ENCODE data around the gene BABAM2. TPM values are rescaled to one million over a fixed set of nuclear protein-coding genes. Genes with fewer than 3 reads are reported as not detected.

BABAM2 gene
- total RNA-seq, 1 experiment from 2014 or later: 16.3 TPM

DNA sequence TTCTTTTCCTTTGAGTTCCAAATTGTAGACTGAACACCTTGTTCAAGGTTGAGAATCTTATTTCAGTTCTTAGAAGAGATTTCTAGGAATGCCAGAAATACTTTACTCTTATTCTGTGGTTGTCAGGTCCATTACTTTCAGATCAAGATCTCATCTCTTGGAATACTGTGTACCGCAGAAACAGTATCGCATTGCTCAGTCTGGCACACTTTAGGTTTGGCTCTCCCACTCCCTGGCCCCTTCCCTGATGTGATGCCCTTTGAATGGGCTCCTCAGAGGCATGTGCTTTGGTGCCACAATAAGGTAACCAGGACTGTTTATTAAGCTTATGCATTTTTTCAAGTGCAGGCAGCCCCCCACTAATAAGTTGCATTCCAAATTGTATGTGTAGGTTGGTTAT lies 257.5 kb downstream of the BABAM2 start:
- H3K27ac ChIP-seq (ENCODE audit: low read length): no peak overlapping the region
- ATAC-seq (no peak), DNase-seq (no peak)
- BruUV-seq (replicated peaks): no TSS peak
- H3F3A ChIP-seq (ENCODE audit: low read length, unreplicated experiment): no peaks in the 10 kb centered on the region
- H3K9me3 ChIP-seq (ENCODE audit: low read length): no peaks in the 10 kb centered on the region
- H3K4me3 ChIP-seq (ENCODE audit: low read length): no peak overlapping the region
- ChIA-PET CTCF (no interaction called here), POLR2A (ENCODE audit: unreplicated experiment) (no interaction called here)
- no peak overlapping the region for H3K4me2 ChIP-seq (ENCODE audit: low read length)
- H4K20me1 ChIP-seq (ENCODE audit: low read length): no peaks in the 10 kb centered on the region
- no peaks in the 10 kb centered on the region for H3K27me3 ChIP-seq (ENCODE audit: low read length)
- H3K4me1 ChIP-seq (ENCODE audit: insufficient read depth, low read length): no peaks in the 10 kb centered on the region
- no peaks in the 10 kb centered on the region for H3K36me3 ChIP-seq (ENCODE audit: low read depth, low read length)
- no peaks in the 10 kb centered on the region for H3K79me2 ChIP-seq (ENCODE audit: low read length)
- no peak overlapping the region for H2AFZ ChIP-seq (ENCODE audit: low read length)
- no peak overlapping the region for H3K9ac ChIP-seq (ENCODE audit: low read length)
- intact Hi-C loops (cut with micrococcal nuclease): no loop called here
- TF ChIP-seq, protein P1, sequence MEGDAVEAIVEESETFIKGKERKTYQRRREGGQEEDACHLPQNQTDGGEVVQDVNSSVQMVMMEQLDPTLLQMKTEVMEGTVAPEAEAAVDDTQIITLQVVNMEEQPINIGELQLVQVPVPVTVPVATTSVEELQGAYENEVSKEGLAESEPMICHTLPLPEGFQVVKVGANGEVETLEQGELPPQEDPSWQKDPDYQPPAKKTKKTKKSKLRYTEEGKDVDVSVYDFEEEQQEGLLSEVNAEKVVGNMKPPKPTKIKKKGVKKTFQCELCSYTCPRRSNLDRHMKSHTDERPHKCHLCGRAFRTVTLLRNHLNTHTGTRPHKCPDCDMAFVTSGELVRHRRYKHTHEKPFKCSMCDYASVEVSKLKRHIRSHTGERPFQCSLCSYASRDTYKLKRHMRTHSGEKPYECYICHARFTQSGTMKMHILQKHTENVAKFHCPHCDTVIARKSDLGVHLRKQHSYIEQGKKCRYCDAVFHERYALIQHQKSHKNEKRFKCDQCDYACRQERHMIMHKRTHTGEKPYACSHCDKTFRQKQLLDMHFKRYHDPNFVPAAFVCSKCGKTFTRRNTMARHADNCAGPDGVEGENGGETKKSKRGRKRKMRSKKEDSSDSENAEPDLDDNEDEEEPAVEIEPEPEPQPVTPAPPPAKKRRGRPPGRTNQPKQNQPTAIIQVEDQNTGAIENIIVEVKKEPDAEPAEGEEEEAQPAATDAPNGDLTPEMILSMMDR (conservative IDR thresholded peaks at IDR 0.05; ENCODE audit: low read depth, low read length): no peak
- TF ChIP-seq EZH2phosphoT487 (IDR thresholded peaks at IDR 0.05; ENCODE audit: borderline replicate concordance, low read length) (no peak), EZH2 (IDR thresholded peaks at IDR 0.05; ENCODE audit: low read length, unreplicated experiment) (no peak)
- H3K9me2 ChIP-seq (replicated peaks; ENCODE audit: low read length): no peaks in the 10 kb centered on the region

DNA sequence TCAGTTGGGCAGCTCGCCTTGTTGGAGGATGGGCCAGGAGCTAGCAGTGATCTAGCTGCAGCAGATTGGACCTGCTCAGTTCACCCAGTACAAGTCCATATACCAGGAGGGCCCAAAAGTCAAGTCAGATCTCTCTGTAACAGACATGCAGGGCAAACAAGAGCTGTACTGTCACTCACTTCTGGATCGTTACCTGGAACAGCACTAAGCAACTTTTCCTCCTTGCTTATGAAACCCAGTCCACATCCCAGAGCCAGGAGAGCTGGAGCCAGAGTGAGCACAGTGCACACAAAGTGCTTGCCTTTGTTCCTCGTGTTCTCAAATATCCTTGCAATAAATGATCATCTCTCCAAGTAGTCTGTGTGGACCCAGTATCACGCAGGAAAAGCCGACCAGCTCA lies 258.0 kb downstream of the BABAM2 start:
- intact Hi-C loops (cut with micrococcal nuclease): no loop called here
- ChIA-PET POLR2A (ENCODE audit: unreplicated experiment) (no interaction called here), CTCF (no interaction called here)

DNA sequence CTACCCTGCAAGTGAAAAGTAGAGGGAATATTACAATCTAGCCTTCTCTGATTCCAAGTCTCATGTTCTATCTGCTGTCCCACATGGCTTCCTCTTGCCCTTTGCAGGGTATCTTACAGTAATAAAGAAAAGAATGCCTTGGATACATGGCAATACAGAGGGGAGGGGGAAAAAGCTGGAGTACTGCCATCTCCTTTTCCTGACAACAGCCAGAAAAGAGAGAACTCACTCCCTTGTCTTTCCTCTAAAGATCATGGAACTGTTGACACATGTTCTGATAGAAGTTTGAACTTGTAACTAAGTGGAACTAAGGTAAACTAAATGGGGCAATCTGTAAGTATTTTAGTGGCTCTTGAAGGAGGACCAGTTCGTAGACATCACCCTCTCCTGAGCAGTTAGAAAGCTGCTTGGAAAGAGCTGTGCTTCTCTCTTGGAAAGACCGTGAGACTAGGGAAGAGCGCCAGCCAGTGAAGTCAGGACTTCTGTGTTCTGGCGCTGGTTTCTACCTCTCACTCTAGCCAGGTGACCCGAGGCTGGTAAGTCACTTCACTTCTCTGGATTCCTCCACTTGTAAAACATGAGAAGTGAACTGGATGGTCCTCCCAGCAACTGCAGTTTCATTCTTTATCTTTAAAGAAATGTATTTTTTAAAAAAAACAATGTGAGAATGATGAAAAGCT lies 259.8 kb downstream of the BABAM2 start:
- no peaks in the 10 kb centered on the region for H3F3A ChIP-seq (ENCODE audit: low read length, unreplicated experiment)
- ATAC-seq: no peak
- CTCF ChIA-PET: no interaction called here
- H3K79me2 ChIP-seq (ENCODE audit: low read length): no peaks in the 10 kb centered on the region
- H3K4me3 ChIP-seq (ENCODE audit: low read length): no peak overlapping the region
- no peak overlapping the region for H3K4me2 ChIP-seq (ENCODE audit: low read length)
- H3K27me3 ChIP-seq (ENCODE audit: low read length): no peaks in the 10 kb centered on the region
- POLR2A ChIA-PET (ENCODE audit: unreplicated experiment): no interaction called here
- TF ChIP-seq EZH2phosphoT487 (IDR thresholded peaks at IDR 0.05; ENCODE audit: borderline replicate concordance, low read length) (no peak), EZH2 (IDR thresholded peaks at IDR 0.05; ENCODE audit: low read length, unreplicated experiment) (no peak)
- TF ChIP-seq, protein P1 (conservative IDR thresholded peaks at IDR 0.05; ENCODE audit: low read depth, low read length): no peak
- H3K27ac ChIP-seq (ENCODE audit: low read length): no peak overlapping the region
- no TSS peak for BruUV-seq (replicated peaks)
- no peaks in the 10 kb centered on the region for H4K20me1 ChIP-seq (ENCODE audit: low read length)
- no peaks in the 10 kb centered on the region for H3K9me2 ChIP-seq (replicated peaks; ENCODE audit: low read length)
- no peaks in the 10 kb centered on the region for H3K4me1 ChIP-seq (ENCODE audit: insufficient read depth, low read length)
- no peak for DNase-seq
- no peak overlapping the region for H3K9ac ChIP-seq (ENCODE audit: low read length)
- intact Hi-C loops (cut with micrococcal nuclease): no loop called here
- no peak overlapping the region for H2AFZ ChIP-seq (ENCODE audit: low read length)
- peaks cover 5% of the 10 kb centered on the region; the same call in 1 of the 2 replicates for H3K9me3 ChIP-seq (ENCODE audit: low read length)
- no peaks in the 10 kb centered on the region for H3K36me3 ChIP-seq (ENCODE audit: low read depth, low read length)

More for the DNA sequence above, 258.0 kb downstream of the BABAM2 start:
- BruUV-seq (replicated peaks): no TSS peak
- Histone ChIP-seq H3K79me2 (ENCODE audit: low read length) (no peaks in the 10 kb centered on the region), H3K9me2 (replicated peaks; ENCODE audit: low read length) (no peaks in the 10 kb centered on the region), H3K9me3 (ENCODE audit: low read length) (no peaks in the 10 kb centered on the region), H4K20me1 (ENCODE audit: low read length) (no peaks in the 10 kb centered on the region), H2AFZ (ENCODE audit: low read length) (no peak overlapping the region), H3K36me3 (ENCODE audit: low read depth, low read length) (no peaks in the 10 kb centered on the region), H3K27ac (ENCODE audit: low read length) (no peak overlapping the region), H3K4me3 (ENCODE audit: low read length) (no peak overlapping the region), H3K9ac (ENCODE audit: low read length) (no peak overlapping the region), H3K27me3 (ENCODE audit: low read length) (no peaks in the 10 kb centered on the region), H3K4me2 (ENCODE audit: low read length) (no peak overlapping the region), H3F3A (ENCODE audit: low read length, unreplicated experiment) (no peaks in the 10 kb centered on the region), H3K4me1 (ENCODE audit: insufficient read depth, low read length) (no peaks in the 10 kb centered on the region)
- ATAC-seq: no peak
- TF ChIP-seq, protein P1 (conservative IDR thresholded peaks at IDR 0.05; ENCODE audit: low read depth, low read length): no peak
- TF ChIP-seq EZH2phosphoT487 (IDR thresholded peaks at IDR 0.05; ENCODE audit: borderline replicate concordance, low read length) (no peak), EZH2 (IDR thresholded peaks at IDR 0.05; ENCODE audit: low read length, unreplicated experiment) (no peak)
- no peak for DNase-seq

Data from PC-3 (cell line).